Myocyte (in vitro differentiated cells): ENCODE data around the gene SMOC2. TPM values are rescaled to one million over a fixed set of nuclear protein-coding genes. Genes with fewer than 3 reads are reported as not detected.

Experiments used
- DNase-seq: peaks from one replicate; pipeline ENCODE4 v3.0.0-alpha.2; 2012; ENCODE audit warnings: low read depth
- total RNA-seq: library from RNA; depleted of rRNA; stranded (reverse); fragments of >200 nt; gene quantifications from 2 replicates; pipeline ENCODE4 v1.2.3, GENCODE V29; 2014

The SMOC2 gene
- total RNA-seq, 1 donor from 2014 or later = not detected

- DNase-seq = no peak
These were observed 25.6 kb upstream of the SMOC2 start for GRCh38 chr6:168415098-168415992.

GRCh38 chr6:168415993-168416530 lies 24.9 kb upstream of the SMOC2 start:
- no peak for DNase-seq

- DNase-seq = no peak
These were observed 24.5 kb upstream of the SMOC2 start for GRCh38 chr6:168416531-168416930.

GRCh38 chr6:168417191-168417590 lies 23.8 kb upstream of the SMOC2 start:
- DNase-seq = no peak

- DNase-seq = no peak
These were observed 23.1 kb upstream of the SMOC2 start for GRCh38 chr6:168417679-168418557.

- no peak for DNase-seq
These were observed 22.3 kb upstream of the SMOC2 start for GRCh38 chr6:168418711-168419121.

GRCh38 chr6:168419569-168419968 lies 21.4 kb upstream of the SMOC2 start:
- DNase-seq = no peak

GRCh38 chr6:168420084-168420483 lies 20.9 kb upstream of the SMOC2 start:
- DNase-seq = no peak

GRCh38 chr6:168420706-168421105 lies 20.3 kb upstream of the SMOC2 start:
- DNase-seq = no peak

GRCh38 chr6:168427184-168427583 lies 13.8 kb upstream of the SMOC2 start:
- no peak for DNase-seq

- DNase-seq = no peak
These were observed 12.7 kb upstream of the SMOC2 start for GRCh38 chr6:168428052-168428826.

GRCh38 chr6:168428863-168429262 lies 12.1 kb upstream of the SMOC2 start:
- DNase-seq = no peak

GRCh38 chr6:168432196-168432595 lies 8.8 kb upstream of the SMOC2 start:
- DNase-seq = no peak

- DNase-seq = no peak
These were observed 7.1 kb upstream of the SMOC2 start for GRCh38 chr6:168433898-168434297.

- DNase-seq = no peak
These were observed 6.5 kb upstream of the SMOC2 start for GRCh38 chr6:168434505-168434904.

- no peak for DNase-seq
These were observed 3.2 kb upstream of the SMOC2 start for GRCh38 chr6:168437751-168438150.

GRCh38 chr6:168438783-168439520 lies 2.0 kb upstream of the SMOC2 start:
- no peak for DNase-seq

GRCh38 chr6:168439794-168440450 lies 1.1 kb upstream of the SMOC2 start:
- no peak for DNase-seq

- no peak for DNase-seq
These were observed 729 bp downstream of the SMOC2 start for GRCh38 chr6:168441434-168442391.
